Vagina (tissue), 2 donors: ENCODE results near the gene TRIAP1. TPM values are rescaled to one million over a fixed set of nuclear protein-coding genes. Genes with fewer than 3 reads are reported as not detected.

Experiments used
- DNase-seq, 2 donors: peaks; one replicate each; pipeline ENCODE4 v3.0.0-alpha.2; 2017; ENCODE audit errors: extremely low spot score in 2 of 2
- H3K27ac ChIP-seq: fragments of 200-600 bp; sonication (generic); one replicate; pipeline ENCODE4 v1.5.1; 2019
- H3K27me3 ChIP-seq: fragments of 200-600 bp; sonication (generic); one replicate; pipeline ENCODE4 v1.5.1; 2019
- H3K36me3 ChIP-seq, 2 donors: fragments of 200-600 bp; sonication (generic); one replicate each; pipeline ENCODE4 v1.5.1; 2017 to 2019
- H3K4me1 ChIP-seq: fragments of 200-600 bp; sonication (generic); one replicate; pipeline ENCODE4 v1.5.1; 2019
- H3K4me3 ChIP-seq, 2 donors: fragments of 200-600 bp; sonication (generic); 1 replicate in 1 of 2; 2 replicates in 1 of 2; pipeline ENCODE4 v1.5.1; 2016 to 2019
- H3K9me3 ChIP-seq: fragments of 200-600 bp; sonication (generic); one replicate; pipeline ENCODE4 v1.5.1; 2019
- CTCF ChIP-seq, 3 experiments: fragments of 450-650 bp in 2 of 3; fragments of 200-600 bp in 1 of 3; sonication (generic) in 1 of 3; IDR thresholded peaks; one replicate each; pipeline ENCODE4 v1.5.1; 2017 to 2019; ENCODE audit warnings: antibody characterized with exemption in 3 of 3, mild to moderate bottlenecking in 2 of 3, moderate library complexity in 2 of 3
- POLR2A ChIP-seq, 2 donors: fragments of 450-650 bp; IDR thresholded peaks; one replicate each; pipeline ENCODE4 v1.6.1; 2017; ENCODE audit warnings: antibody characterized with exemption in 2 of 2, mild to moderate bottlenecking in 2 of 2, moderate library complexity in 2 of 2
- POLR2AphosphoS5 ChIP-seq, 2 donors: sonication (generic); formaldehyde crosslinking; IDR thresholded peaks; one replicate each; pipeline ENCODE4 v1.9.0; 2017; ENCODE audit warnings: antibody characterized with exemption in 2 of 2, mild to moderate bottlenecking in 2 of 2, low read depth in 1 of 2; ENCODE audit not compliant: insufficient read depth in 1 of 2
- intact Hi-C: fragments of 100-400 bp; cut with DNase I; formaldehyde crosslinking; loops from one replicate; pipeline ENCODE4 v1.15.1; 2023
- total RNA-seq: library from RNA; depleted of rRNA; stranded (reverse); fragments of >200 nt; gene quantifications from one replicate; pipeline ENCODE4 v1.2.3, GENCODE V29; 2016

The TRIAP1 gene
- total RNA-seq, 1 donor from 2014 or later = 3.9 TPM

GRCh38 chr12:120473807-120474615, 27.8 kb upstream of the TRIAP1 start:
- peak overlapping the region; percentile 31 for H3K27ac ChIP-seq
- TF ChIP-seq POLR2AphosphoS5 (IDR thresholded peaks at IDR 0.05; ENCODE audit: insufficient read depth in 1 of 2, low read depth in 1 of 2) = no peak
- TF ChIP-seq CTCF (IDR thresholded peaks at IDR 0.05) = no peak
- no peak for TF ChIP-seq POLR2A (IDR thresholded peaks at IDR 0.05)
- intact Hi-C loops = no loop called here
- no peak overlapping the region for H3K4me3 ChIP-seq
- H3K36me3 ChIP-seq = no peaks in the 10 kb centered on the region
- H3K4me1 ChIP-seq = peaks cover 18% of the 10 kb centered on the region
- no peaks in the 10 kb centered on the region for H3K9me3 ChIP-seq
- DNase-seq = no peak
- H3K27me3 ChIP-seq = no peaks in the 10 kb centered on the region

- Histone ChIP-seq H3K27ac (no peak overlapping the region), H3K36me3 (no peaks in the 10 kb centered on the region), H3K27me3 (no peaks in the 10 kb centered on the region), H3K4me3 (no peak overlapping the region), H3K9me3 (no peaks in the 10 kb centered on the region), H3K4me1 (peaks cover 29% of the 10 kb centered on the region)
- no peak for DNase-seq
- TF ChIP-seq POLR2AphosphoS5 (IDR thresholded peaks at IDR 0.05; ENCODE audit: insufficient read depth in 1 of 2, low read depth in 1 of 2) = no peak
- intact Hi-C loops = no loop called here
Measured at GRCh38 chr12:120472521-120472920, 26.3 kb upstream of the TRIAP1 start.

- H3K4me1 ChIP-seq = peaks cover 44% of the 10 kb centered on the region
- DNase-seq = no peak
- intact Hi-C loops = no loop called here
Measured at GRCh38 chr12:120470150-120470784, 24.1 kb upstream of the TRIAP1 start.

GRCh38 chr12:120469450-120470149, 23.4 kb upstream of the TRIAP1 start, which contains the start of gene SRSF9:
SRSF9 (minus strand) TSS chr12:120469748; CDS start chr12:120469609, 139 bp downstream.
- intact Hi-C loops = no loop called here
- H3K4me3 ChIP-seq = peak within 1 kb of the TSS; percentile 92
- peaks cover 44% of the 10 kb centered on the region for H3K4me1 ChIP-seq
- H3K27ac ChIP-seq = peak within 1 kb of the TSS; percentile 93
- DNase-seq = peak in 1 of 2 donors; percentile 91
- H3K9me3 ChIP-seq = no peaks in the 10 kb centered on the region
- no peaks in the 10 kb centered on the region for H3K27me3 ChIP-seq
- TF ChIP-seq POLR2A (IDR thresholded peaks at IDR 0.05) (peak in 1 of 2 donors; percentile 75), CTCF (IDR thresholded peaks at IDR 0.05) (peak; percentile 35 to 89 (median 83)), POLR2AphosphoS5 (IDR thresholded peaks at IDR 0.05; ENCODE audit: insufficient read depth in 1 of 2, low read depth in 1 of 2) (peak; percentile 82 to 85)
- peaks cover 0 to 8% of the 10 kb centered on the region in 2 donors for H3K36me3 ChIP-seq

More at GRCh38 chr12:120470150-120470784, 24.1 kb upstream of the TRIAP1 start:
- Histone ChIP-seq H3K27me3 (no peaks in the 10 kb centered on the region), H3K4me3 (peak overlapping the region; percentile 92), H3K9me3 (no peaks in the 10 kb centered on the region), H3K27ac (peak overlapping the region; percentile 93), H3K36me3 (peaks cover 0 to 1% of the 10 kb centered on the region in 2 donors)
- TF ChIP-seq CTCF (IDR thresholded peaks at IDR 0.05) (no peak), POLR2AphosphoS5 (IDR thresholded peaks at IDR 0.05; ENCODE audit: insufficient read depth in 1 of 2, low read depth in 1 of 2) (no peak), POLR2A (IDR thresholded peaks at IDR 0.05) (no peak)

- DNase-seq = no peak
- Histone ChIP-seq H3K9me3 (no peaks in the 10 kb centered on the region), H3K4me1 (peaks cover 44% of the 10 kb centered on the region), H3K27ac (peak overlapping the region; percentile 93), H3K36me3 (peaks cover 0 to 14% of the 10 kb centered on the region in 2 donors), H3K27me3 (no peaks in the 10 kb centered on the region), H3K4me3 (peak overlapping the region; percentile 92)
- TF ChIP-seq POLR2A (IDR thresholded peaks at IDR 0.05) (no peak), CTCF (IDR thresholded peaks at IDR 0.05) (no peak), POLR2AphosphoS5 (IDR thresholded peaks at IDR 0.05; ENCODE audit: insufficient read depth in 1 of 2, low read depth in 1 of 2) (peak in 1 of 2 donors; percentile 51)
- intact Hi-C loops = no loop called here
Measured at GRCh38 chr12:120468821-120469449, 22.8 kb upstream of the TRIAP1 start.
